HG03439 (cell line): Measurements from ENCODE around the gene RHOF.
A peak's percentile ranks its signal among the peaks of the same experiment; 100 is the strongest.

Source experiments
- ATAC-seq: cut with Tn5 transposase; IDR thresholded peaks from one replicate; pipeline ENCODE4 v1.9.1; 2021; ENCODE audit warnings: mild to moderate bottlenecking, moderate library complexity; ENCODE audit not compliant: unreplicated experiment

RHOF gene

DNA sequence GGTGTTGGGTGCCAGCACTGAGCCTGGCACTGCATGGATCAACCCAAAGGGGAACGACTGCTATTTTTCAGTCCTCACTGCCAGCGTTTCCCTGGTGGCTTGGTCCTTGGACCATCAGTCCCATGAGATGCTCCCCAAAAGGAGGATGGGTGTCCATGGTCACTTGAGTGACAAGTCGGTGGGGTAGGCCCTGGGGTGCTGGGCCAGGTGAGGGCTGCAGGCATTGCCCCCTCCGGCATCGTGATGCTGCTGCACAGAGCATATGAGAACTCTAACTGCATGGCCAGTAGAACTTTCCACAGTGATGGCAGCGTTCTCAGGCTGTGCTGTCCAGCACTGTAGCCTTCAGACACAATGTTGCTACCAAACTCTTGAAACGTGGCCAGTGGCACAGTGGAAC, 26.6 kb upstream of the RHOF start:
- ATAC-seq, result no peak

- ATAC-seq, result no peak
Measured at GRCh38 chr12:121819212-121819949, 25.9 kb upstream of the RHOF start.

DNA sequence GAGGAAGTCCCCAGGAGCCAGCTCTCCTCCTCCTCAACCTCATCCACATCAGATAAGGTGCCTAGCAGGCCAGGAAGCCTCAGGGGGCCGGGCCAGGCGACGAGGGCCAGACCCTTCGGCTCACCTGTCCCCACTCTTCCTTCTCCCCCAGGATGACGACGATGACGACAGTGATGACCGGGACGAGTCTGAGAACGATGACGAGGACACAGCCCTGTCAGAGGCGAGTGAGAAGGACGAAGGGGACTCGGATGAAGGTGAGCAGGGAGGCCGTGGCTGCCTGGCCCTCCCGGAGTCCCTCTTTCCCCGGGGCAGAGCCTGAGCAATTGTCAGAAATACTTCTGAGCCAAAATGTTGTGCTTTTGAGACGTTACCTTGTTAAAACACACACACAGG, 24.2 kb upstream of the RHOF start:
- ATAC-seq, result no peak

DNA sequence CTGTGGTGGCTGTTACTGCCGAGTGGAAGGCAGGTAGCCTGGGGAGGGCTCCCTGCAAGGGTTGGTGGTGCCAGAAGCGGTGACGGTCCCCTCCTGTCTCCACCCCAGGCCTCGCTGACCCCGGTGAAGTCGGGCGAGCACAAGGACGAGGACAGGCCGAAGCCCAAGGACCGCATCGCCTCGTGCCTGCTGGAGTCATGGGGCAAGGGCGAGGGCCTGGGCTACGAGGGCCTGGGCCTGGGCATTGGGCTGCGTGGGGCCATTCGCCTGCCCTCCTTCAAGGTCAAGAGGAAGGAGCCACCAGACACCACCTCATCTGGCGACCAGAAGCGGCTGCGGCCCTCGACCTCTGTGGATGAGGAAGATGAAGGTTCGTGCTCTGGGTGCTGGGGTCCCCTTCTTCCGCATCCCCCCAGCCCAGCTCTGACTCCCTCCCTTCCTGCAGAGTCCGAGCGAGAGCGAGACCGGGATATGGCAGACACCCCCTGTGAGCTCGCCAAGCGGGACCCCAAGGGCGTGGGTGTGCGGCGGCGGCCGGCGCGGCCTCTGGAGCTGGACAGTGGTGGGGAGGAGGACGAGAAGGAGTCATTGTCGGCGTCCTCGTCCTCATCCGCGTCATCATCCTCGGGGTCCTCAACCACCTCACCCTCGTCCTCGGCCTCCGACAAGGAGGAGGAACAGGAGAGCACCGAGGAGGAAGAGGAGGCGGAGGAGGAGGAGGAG, 23.6 kb upstream of the RHOF start:
- ATAC-seq, result no peak

GRCh38 chr12:121815263-121815662, 21.8 kb upstream of the RHOF start:
- ATAC-seq, result no peak

DNA sequence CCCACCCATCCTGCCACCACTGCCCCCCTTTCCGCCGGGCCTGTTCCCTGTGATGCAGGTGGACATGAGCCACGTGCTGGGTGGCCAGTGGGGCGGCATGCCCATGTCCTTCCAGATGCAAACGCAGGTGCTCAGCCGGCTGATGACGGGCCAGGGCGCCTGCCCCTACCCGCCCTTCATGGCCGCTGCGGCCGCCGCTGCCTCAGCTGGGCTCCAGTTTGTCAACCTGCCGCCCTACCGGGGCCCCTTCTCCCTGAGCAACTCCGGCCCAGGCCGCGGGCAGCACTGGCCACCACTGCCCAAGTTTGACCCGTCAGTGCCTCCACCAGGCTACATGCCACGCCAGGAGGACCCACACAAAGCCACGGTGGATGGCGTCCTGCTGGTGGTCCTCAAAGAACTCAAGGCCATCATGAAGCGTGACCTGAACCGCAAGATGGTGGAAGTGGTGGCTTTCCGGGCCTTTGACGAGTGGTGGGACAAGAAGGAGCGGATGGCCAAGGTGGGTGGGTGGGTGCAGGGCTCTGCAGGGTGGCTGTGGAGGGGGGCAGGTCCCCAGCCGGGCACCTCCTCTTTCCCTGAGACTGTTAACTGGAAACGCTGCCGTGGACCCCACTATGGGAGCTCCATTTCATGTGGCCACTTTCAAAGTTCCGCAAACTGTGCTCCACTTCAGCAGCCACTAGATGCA, 21.1 kb upstream of the RHOF start:
- ATAC-seq, result no peak

- no peak for ATAC-seq
Measured at GRCh38 chr12:121813951-121814350, 20.5 kb upstream of the RHOF start.

GRCh38 chr12:121812921-121813896, 19.7 kb upstream of the RHOF start:
- ATAC-seq, result no peak

DNA sequence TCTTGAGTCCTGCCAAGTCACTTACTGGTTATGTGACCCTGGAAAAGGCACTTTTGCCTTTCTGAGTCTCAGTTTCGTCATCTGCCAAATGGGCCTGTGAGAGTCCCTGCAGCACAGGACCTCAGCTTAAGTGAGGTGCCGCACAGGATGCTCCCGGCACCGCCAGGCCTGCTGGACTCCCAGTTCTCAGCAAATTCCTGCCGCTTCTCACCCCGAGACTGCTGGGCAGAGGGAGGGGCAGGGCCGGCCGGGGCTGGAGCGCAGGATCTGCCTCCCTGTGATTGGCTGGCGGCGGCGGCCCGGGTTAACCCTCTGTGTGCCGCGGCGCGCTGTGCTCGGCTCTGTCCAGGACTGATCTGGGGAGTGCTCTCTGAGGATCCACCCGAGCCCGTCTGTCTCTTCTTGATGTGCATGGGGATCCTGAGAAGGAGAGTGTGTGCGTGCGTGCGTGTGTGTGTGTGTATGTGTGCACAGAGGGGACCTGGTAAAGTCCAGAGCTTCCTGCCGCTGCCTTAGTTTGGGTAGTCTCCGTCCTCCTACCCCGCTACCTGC, 18.9 kb upstream of the RHOF start:
- ATAC-seq, result no peak

DNA sequence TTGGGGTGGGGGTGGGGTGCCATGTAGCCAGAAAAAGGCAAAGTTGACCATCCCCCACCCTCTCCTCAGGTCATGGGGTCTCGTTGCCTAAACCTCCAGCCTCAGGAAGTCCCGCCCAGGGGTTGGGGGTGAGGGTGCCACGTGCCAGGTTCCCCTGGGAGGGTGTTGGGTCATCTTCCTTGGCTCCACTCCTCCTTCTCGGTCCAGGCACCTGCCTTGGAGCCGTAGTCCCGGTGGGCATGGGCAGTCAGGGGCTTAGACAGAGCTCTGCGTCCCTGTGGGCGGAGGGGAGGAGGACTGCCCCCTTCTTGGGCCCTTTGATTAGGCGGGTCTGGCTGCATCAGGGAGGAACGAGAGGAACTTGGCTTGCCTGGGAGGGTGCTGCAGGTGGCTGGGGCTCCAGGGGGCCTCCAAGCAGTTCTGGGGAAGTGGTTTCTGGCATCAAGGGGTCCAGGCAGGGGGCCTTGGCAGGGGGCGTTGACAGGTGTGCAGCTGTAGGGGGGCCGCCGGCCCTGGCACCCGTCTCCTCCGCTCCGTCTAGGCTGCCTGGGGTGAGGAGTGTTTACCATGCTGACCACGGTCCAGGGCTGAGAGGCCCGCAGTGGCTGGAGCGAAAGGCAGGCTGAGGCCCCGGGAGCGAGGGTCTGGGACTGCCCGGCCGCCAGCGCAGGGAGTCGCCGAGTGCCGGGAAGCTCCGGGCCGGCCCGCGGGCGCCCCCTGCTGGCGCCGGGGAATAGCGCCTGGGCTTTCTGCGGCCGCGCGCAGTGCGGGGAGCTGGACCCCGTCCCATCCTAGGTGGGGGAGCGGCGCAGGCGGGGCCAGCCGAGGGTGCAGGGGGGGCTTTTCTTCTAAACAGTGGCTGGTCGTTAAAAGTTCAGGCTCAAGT, 18.2 kb upstream of the RHOF start:
- ATAC-seq, result peak; percentile 52

DNA sequence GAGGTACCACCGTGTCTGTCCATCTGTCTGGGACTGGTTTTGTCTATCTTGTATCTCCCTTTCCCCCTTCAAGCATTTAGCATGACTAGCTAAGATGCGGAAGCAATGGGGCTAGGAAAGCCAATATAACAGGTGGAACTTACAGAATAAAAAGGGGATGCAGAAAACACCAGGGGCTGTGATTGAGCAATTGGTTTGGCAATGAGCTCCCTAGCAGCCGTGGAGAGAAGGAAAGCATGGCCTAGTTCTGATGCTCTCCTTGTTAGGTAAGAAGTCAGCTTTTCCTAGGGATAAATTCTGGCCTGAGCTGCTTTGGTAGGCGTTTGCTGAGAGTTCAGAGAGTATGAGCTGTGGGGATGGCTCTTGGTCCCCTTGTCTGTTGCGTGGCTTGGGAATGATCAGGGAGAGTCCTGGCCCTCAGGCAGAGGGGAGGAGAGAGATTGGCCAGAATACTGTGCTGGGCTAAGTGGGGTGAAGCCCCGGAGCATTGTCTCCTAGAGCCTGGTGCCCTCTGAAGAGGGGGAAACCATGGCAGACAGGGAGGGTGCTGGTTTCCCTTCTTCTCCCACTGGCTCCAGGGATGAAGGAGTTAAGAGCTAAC, 17.4 kb upstream of the RHOF start:
- ATAC-seq, result no peak

DNA sequence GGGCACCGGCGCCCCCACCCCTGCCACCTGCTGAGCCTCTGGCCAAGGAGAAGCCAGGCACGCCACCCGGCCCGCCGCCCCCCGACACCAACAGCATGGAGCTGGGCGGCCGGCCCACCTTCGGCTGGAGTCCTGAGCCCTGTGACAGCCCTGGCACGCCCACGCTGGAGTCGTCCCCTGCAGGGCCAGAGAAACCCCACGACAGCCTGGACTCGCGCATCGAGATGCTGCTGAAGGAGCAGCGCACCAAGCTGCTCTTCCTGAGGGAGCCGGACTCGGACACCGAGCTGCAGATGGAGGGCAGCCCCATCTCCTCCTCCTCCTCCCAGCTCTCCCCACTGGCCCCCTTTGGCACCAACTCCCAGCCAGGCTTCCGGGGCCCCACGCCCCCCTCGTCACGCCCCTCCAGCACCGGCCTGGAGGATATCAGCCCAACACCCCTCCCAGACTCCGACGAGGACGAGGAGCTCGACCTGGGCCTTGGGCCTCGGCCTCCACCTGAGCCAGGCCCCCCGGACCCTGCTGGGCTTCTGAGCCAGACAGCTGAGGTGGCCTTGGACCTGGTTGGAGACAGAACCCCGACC, 16.8 kb upstream of the RHOF start:
- no peak for ATAC-seq

GRCh38 chr12:121809712-121810116, 16.2 kb upstream of the RHOF start:
- ATAC-seq, result no peak

DNA sequence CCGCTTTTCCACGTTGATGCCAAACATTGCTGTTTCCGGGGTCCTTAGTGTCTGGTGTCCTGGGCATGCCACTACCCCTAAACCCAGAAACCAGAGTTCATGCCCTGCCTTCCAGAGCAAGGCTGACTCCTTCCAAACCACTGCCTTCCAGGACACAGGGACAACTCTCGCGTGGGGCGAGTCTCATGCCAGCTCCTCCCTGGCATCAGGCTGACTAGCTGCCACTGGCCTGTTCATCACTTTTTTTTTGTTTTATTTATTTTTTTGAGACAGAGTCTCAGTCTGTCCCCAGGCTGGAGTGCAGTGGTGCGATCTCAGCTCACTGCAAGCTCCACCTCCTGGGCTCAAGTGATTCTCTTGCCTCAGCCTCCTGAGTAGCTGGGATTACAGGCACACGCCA, 15.1 kb upstream of the RHOF start:
- ATAC-seq, result no peak

GRCh38 chr12:121807642-121808347, 14.3 kb upstream of the RHOF start:
- ATAC-seq, result no peak

GRCh38 chr12:121806546-121807423, 13.3 kb upstream of the RHOF start:
- ATAC-seq, result no peak

DNA sequence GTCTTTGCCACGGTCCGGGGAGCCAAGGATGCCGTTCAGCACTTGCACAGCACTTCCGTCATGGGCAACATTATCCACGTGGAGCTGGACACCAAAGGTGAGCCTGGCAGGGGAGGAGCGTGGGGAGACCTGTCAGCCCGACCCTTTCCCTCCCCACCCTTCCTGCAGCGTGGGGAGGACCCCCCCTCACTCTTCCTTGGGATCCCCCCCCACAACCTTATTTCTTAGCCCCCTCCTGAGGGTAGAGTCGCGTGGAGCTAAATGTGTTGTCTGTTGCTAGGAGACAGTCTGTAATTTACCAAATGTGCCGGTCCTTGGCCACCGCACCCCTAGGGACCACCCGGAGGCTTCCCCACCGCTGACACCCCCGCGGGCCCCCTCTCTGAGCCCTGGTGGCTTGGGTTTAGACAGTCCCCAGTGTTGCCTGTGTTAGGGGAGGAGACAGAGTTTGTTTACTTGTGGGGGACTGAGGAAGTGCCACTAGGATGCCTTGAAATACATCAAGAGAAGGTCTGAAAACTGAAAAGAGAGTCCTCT, 12.6 kb upstream of the RHOF start:
- ATAC-seq, result no peak
